GM18867 (cell line): ENCODE data around the gene CHST7.
A peak's percentile ranks its signal among the peaks of the same experiment; 100 is the strongest.

Experiments
- ATAC-seq: cut with Tn5 transposase; IDR thresholded peaks from one replicate; pipeline ENCODE4 v1.9.1; 2021; ENCODE audit warnings: mild to moderate bottlenecking, moderate library complexity; ENCODE audit not compliant: unreplicated experiment

The CHST7 gene

DNA sequence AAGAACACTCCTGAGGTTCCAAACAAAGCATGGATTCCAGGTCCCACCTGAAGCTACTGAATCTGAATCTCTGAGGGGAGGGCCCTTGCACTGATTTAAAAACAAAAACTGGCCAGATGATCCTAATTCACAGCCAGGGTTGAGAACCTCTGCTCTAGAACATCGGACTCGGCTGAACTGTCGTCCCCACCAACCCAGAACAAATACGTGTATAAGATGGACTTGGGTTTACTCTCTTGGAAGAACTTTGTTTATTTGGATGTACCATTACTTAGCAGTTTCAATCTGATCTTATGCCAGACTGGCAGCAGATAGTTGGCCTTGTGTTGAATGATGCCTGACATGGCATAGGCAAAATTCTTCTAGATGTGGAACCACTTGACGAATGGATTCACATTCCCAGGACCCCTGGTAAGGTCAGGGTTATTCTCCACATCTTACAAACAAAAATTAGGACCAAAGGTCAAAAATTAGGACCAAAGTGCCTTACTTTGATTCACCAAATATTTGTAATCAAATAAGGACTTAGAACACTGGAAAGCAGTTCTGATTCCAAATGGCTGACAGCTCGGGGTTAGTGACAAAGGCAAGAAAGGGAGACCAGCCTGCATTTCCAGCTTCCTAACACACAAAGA is 29.0 kb downstream of the CHST7 start:
- ATAC-seq: no peak

DNA sequence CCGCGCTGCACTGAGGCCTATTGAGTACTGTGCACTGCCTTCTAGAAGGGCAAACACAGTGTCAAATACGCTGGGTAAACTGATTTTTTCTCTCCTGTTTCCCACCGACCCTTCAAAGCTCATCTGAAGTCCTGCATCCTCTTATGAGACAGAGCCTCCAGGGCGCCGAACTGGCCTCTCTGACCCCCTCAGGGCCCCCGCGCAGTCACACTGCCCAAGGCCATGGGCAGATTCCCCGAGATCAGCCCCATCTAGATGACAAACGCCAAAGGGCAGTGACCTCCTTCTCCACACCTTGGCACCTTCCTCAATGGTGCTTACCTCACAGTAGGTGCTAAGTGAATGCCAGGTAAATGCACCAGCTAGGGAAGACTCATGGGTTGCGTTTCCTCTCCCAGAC is 34.4 kb downstream of the CHST7 start:
- no peak for ATAC-seq

GRCh38 chrX:46610070-46610658 is 36.6 kb downstream of the CHST7 start:
- no peak for ATAC-seq

DNA sequence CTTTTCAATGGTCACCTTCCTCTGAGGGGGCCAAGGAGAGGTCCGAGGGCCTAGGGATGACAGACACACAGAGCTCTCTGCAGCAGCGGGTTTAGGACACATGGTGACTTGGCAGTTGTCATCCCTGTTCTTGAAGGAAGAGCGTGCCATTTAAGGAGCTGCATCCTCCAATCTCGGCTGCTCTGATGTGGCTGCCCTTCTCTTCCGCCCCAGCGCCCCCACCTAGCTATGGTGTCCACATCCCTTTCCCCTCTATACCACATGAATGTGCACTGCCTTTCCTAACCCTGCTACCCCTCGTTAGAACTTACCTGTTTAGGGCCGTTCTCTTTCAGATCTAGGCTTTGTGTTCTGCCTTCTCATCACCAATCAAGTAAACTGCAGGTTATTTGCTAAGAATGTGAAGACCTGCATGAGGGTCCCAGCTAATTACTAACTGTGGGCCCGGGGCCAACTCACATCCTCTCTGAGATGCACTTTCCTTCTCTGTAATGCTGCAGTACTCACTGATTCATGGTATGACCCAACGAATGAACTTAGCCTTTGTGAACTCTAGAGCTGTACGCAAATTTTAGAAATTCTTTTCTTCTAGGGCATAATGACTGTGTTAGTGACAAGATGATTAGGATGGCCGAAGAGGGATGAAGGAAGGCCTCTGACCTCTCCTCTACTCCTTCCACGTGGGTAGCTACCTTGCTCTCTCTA is 38.2 kb downstream of the CHST7 start:
- no peak for ATAC-seq

GRCh38 chrX:46617906-46618305 is 44.3 kb downstream of the CHST7 start:
- no peak for ATAC-seq

- ATAC-seq: no peak
Observed at GRCh38 chrX:46618947-46619346, 45.4 kb downstream of the CHST7 start.

DNA sequence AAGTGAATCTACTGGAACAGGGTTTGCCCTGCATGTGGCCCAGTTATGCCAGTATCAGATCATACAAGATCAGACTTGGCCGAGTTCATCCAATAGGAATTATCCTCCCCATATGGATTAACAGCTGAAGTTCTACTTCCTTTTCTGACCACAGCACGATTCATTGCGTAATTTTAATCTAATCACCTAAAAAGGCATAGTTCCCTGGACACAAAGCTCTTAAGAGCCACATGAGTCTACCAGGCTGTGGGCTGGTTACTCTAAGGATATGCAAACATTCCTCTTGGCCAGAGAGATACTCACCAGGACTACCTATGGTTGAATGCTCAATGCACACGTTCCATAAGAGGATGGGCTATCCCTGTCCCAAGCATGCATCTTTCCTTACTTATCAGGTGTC is 46.9 kb downstream of the CHST7 start:
- ATAC-seq: no peak

DNA sequence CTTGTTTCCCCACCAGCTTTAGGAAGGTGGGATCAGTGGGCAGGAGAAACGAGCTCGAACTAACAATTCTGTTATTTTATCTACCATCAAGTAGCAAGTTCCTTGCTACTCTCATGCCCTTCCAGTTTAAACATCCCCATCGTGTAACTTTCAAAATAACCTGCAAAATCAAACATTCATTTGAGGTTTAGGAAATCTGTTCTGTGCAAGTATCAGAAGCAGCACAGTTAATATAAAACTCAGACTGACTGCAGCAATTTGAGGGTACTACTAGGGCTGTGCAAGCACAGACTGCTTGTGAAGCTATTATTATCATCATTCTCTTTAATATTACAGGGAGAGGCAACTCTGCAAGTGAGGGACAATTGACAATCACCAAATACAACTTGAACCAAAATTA is 48.0 kb downstream of the CHST7 start:
- ATAC-seq: no peak

DNA sequence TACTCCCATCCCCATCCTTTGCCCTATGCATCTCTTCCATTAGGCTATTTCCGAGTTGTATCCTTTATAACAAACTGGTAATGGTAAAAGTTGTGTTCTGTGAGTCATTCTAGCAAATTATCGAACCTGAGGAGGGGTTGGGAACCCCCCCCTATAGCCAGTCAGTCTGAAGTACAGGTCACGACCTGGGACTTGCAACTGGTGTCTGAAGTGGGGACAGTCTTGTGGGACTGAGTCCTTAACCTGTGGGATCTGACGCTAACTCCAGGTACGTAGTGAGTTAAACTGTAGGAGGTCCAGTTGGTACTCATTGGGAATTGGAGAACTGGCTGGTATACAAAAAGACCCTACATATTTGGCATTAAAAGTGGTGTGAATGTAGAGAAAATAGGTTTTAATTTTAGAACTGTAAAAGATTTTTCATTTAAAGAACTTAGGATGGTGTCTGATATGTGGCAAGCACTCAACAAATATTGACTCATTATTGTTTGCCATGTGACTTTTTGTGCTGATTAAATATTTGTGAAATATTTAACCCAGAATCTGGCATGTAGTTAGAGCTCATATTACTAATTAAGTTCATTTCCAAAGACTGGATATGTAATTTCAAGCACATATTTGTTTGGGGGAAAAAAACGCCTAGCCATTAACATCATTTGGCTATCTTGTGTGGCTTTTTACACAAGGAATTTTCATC is 50.7 kb downstream of the CHST7 start:
- no peak for ATAC-seq

GRCh38 chrX:46626566-46626965 is 53.0 kb downstream of the CHST7 start:
- no peak for ATAC-seq

GRCh38 chrX:46627062-46627461 is 53.5 kb downstream of the CHST7 start:
- ATAC-seq: no peak

GRCh38 chrX:46627711-46628419 is 54.3 kb downstream of the CHST7 start:
- peak; percentile 6 for ATAC-seq

- peak; percentile 78 for ATAC-seq
Observed at GRCh38 chrX:46628460-46629371, 55.2 kb downstream of the CHST7 start.

- no peak for ATAC-seq
Observed at GRCh38 chrX:46630141-46630540, 56.6 kb downstream of the CHST7 start.

GRCh38 chrX:46634577-46634976 is 61.0 kb downstream of the CHST7 start:
- ATAC-seq: peak; percentile 51

DNA sequence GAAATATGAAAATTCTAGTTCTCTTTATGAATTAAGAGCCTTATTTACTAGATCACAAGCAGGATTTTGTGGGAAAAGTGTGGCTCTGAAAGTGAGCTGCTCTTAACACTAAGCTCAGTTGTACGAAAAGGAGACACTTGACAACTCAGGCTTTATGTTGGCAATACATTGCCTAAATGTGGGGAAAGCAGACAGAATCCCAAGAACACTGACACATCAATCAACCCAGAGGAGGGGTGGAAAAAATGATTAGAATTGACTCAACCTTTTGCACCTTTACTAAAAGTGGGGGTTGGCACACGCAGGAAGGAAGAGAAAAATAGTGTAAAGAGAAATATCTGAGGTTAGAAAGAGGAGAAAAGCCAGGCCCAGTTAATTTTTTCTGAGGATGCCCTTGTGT is 61.6 kb downstream of the CHST7 start:
- ATAC-seq: no peak

DNA sequence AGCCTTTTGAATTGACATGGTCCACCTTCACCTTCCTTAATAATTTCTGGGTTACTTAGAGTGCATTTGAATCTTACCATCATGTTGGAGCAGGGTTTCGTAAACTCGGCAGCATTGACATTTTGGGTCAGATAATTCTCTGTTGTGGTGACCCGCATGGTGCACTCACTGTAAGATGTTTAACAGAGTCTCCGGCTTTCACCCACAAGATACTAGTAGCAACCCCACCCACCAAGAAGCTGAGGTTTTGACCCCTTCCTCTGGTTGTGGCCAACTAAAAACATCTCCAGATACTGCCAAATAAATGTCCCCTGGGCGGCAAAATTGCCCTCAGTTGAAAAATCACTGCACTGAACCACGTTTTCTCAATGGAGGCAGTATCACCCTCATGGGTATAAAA is 62.7 kb downstream of the CHST7 start:
- no peak for ATAC-seq

- peak; percentile 64 for ATAC-seq
Observed at GRCh38 chrX:46637938-46638337, 64.4 kb downstream of the CHST7 start.

DNA sequence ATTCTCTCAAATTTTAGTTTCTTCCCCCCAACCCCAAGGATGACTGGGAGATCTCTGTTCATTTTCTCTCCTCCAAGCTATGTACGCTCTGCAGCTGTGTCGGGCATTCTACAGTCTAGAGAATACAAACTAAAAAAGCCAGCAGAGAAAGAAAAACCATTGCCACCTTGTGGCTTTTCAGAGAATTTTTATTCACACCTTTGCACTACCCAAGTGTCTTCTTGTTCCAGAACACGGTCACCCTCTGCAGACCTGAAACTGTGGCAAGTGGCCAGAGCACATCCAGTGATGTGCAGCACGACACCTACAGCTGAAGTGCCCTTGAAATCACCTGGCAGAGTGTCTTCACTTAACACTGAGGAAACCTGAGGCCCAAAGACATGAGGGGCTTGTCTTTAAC is 68.6 kb downstream of the CHST7 start:
- peak; percentile 58 for ATAC-seq

- ATAC-seq: no peak
Observed at GRCh38 chrX:46643636-46644035, 70.1 kb downstream of the CHST7 start.
